ENCODE measurements around the gene METTL22. TPM values are rescaled to one million over a fixed set of nuclear protein-coding genes. Genes with fewer than 3 reads are reported as not detected.

METTL22 gene
- total and polyA plus RNA-seq, 10 of the 15 experiments (the other 5 are each of a cell fraction or from before 2014, with no cell fraction given), result 6.4 to 34.7 (median 18.8) TPM

DNA sequence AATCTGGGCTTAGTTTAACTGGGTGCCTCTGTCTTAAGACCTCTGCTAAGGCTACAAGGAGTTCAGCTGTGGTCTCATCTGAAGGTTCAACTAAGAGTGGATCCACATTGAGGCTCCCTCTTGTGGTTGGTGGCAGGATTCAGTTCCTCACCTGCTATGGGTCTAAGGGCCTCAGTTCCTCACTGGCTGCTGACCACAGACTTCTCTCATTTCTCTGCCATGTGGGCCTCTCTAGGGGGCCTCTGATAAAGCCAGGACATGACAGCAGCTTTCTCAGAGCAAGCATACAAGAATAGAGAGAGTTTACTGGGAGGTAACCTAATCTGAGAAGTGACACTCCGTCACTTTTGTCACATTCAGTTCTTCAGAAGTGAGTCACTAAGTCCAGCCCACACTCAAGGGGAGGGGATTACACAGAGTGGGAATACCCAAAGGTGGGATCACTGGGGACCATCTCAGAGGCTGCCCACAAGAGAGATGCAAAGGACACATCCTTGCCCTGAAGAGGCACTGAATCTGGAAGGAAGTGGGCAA is 33.8 kb downstream of the METTL22 start (continued):
- TF ChIP-seq SMAD1 (IDR thresholded peaks at IDR 0.05; ENCODE audit: low read depth, partially characterized antibody), result no peak
- TF ChIP-seq NBN (IDR thresholded peaks at IDR 0.05), result peak; percentile 56; the same call in 1 of the 2 replicates
- TF ChIP-seq ETV6 (conservative IDR thresholded peaks at IDR 0.05 in 1 of 2, IDR thresholded peaks at IDR 0.05 in 1 of 2; ENCODE audit: borderline replicate concordance in 1 of 2, low read depth in 1 of 2), result peak in 1 of 2 experiments; percentile 26; a peak in 1 of 4 replicates
- TF ChIP-seq TCF12 (IDR thresholded peaks at IDR 0.05; ENCODE audit: low read depth, low read length), result peak; percentile 58; the same call in 1 of the 2 replicates
- TF ChIP-seq CBFB (IDR thresholded peaks at IDR 0.05; ENCODE audit: low read depth), result peak; percentile 65; the same call in 1 of the 2 replicates
- TF ChIP-seq ZNF217 (IDR thresholded peaks at IDR 0.05), result no peak
- TF ChIP-seq, protein P1, sequence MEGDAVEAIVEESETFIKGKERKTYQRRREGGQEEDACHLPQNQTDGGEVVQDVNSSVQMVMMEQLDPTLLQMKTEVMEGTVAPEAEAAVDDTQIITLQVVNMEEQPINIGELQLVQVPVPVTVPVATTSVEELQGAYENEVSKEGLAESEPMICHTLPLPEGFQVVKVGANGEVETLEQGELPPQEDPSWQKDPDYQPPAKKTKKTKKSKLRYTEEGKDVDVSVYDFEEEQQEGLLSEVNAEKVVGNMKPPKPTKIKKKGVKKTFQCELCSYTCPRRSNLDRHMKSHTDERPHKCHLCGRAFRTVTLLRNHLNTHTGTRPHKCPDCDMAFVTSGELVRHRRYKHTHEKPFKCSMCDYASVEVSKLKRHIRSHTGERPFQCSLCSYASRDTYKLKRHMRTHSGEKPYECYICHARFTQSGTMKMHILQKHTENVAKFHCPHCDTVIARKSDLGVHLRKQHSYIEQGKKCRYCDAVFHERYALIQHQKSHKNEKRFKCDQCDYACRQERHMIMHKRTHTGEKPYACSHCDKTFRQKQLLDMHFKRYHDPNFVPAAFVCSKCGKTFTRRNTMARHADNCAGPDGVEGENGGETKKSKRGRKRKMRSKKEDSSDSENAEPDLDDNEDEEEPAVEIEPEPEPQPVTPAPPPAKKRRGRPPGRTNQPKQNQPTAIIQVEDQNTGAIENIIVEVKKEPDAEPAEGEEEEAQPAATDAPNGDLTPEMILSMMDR (IDR thresholded peaks at IDR 0.05 in 2 of 3, conservative IDR thresholded peaks at IDR 0.05 in 1 of 3; ENCODE audit: control insufficient read depth in 2 of 3, extremely low read depth in 1 of 3, insufficient read depth in 1 of 3, low read depth in 3 of 3, low read length in 3 of 3), result peak; percentile 27 to 39 (median 29); a peak in 5 of 6 replicates
- TF ChIP-seq RFX5 (IDR thresholded peaks at IDR 0.05; ENCODE audit: low read depth, low read length), result no peak
- TF ChIP-seq, protein P2, sequence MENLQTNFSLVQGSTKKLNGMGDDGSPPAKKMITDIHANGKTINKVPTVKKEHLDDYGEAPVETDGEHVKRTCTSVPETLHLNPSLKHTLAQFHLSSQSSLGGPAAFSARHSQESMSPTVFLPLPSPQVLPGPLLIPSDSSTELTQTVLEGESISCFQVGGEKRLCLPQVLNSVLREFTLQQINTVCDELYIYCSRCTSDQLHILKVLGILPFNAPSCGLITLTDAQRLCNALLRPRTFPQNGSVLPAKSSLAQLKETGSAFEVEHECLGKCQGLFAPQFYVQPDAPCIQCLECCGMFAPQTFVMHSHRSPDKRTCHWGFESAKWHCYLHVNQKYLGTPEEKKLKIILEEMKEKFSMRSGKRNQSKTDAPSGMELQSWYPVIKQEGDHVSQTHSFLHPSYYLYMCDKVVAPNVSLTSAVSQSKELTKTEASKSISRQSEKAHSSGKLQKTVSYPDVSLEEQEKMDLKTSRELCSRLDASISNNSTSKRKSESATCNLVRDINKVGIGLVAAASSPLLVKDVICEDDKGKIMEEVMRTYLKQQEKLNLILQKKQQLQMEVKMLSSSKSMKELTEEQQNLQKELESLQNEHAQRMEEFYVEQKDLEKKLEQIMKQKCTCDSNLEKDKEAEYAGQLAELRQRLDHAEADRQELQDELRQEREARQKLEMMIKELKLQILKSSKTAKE (IDR thresholded peaks at IDR 0.05; ENCODE audit: low read depth, poor library complexity, severe bottlenecking), result peak; percentile 29
- TF ChIP-seq, protein P3, sequence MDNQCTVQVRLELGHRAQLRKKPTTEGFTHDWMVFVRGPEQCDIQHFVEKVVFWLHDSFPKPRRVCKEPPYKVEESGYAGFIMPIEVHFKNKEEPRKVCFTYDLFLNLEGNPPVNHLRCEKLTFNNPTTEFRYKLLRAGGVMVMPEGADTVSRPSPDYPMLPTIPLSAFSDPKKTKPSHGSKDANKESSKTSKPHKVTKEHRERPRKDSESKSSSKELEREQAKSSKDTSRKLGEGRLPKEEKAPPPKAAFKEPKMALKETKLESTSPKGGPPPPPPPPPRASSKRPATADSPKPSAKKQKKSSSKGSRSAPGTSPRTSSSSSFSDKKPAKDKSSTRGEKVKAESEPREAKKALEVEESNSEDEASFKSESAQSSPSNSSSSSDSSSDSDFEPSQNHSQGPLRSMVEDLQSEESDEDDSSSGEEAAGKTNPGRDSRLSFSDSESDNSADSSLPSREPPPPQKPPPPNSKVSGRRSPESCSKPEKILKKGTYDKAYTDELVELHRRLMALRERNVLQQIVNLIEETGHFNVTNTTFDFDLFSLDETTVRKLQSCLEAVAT (IDR thresholded peaks at IDR 0.05), result peak; percentile 59; the same call in 1 of the 2 replicates
- TF ChIP-seq ZNF384 (IDR thresholded peaks at IDR 0.05; ENCODE audit: borderline replicate concordance, low read depth, low read length), result no peak
- TF ChIP-seq SMAD5 (IDR thresholded peaks at IDR 0.05; ENCODE audit: low read depth), result no peak
- peak; percentile 95 for TF ChIP-seq RUNX3 (IDR thresholded peaks at IDR 0.05; ENCODE audit: low read length)
- no peak for TF ChIP-seq RB1 (IDR thresholded peaks at IDR 0.05; ENCODE audit: borderline replicate concordance)
- peak; percentile 24 to 59; a peak in 3 of 4 replicates for TF ChIP-seq IKZF2 (IDR thresholded peaks at IDR 0.05)
- TF ChIP-seq POLR2AphosphoS2 (IDR thresholded peaks at IDR 0.05; ENCODE audit: low read depth, low read length), result no peak
- TF ChIP-seq SPI1 (IDR thresholded peaks at IDR 0.05; ENCODE audit: borderline replicate concordance, insufficient read depth, low read depth, low read length), result peak; percentile 97
- TF ChIP-seq IKZF1 (conservative IDR thresholded peaks at IDR 0.05), result peak; percentile 48; the same call in 1 of the 2 replicates
- peak; percentile 52; the same call in 1 of the 2 replicates for TF ChIP-seq DPF2 (IDR thresholded peaks at IDR 0.05)
- TF ChIP-seq CREM (IDR thresholded peaks at IDR 0.05; ENCODE audit: low read depth), result peak; percentile 29; the same call in 1 of the 2 replicates
- TF ChIP-seq CBX5 (IDR thresholded peaks at IDR 0.05; ENCODE audit: low read depth), result peak; percentile 93
- TF ChIP-seq, protein P4, sequence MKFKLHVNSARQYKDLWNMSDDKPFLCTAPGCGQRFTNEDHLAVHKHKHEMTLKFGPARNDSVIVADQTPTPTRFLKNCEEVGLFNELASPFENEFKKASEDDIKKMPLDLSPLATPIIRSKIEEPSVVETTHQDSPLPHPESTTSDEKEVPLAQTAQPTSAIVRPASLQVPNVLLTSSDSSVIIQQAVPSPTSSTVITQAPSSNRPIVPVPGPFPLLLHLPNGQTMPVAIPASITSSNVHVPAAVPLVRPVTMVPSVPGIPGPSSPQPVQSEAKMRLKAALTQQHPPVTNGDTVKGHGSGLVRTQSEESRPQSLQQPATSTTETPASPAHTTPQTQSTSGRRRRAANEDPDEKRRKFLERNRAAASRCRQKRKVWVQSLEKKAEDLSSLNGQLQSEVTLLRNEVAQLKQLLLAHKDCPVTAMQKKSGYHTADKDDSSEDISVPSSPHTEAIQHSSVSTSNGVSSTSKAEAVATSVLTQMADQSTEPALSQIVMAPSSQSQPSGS (IDR thresholded peaks at IDR 0.05; ENCODE audit: low read length), result 0 out of 2 replicates have a peak, but pooled peaks have one; percentile 60
- TF ChIP-seq ZBED1 (IDR thresholded peaks at IDR 0.05; ENCODE audit: borderline replicate concordance), result no peak
- no peak for TF ChIP-seq JUND (IDR thresholded peaks at IDR 0.05; ENCODE audit: low read depth, low read length)
- TF ChIP-seq NFYA (IDR thresholded peaks at IDR 0.05; ENCODE audit: borderline replicate concordance, low read depth, low read length), result no peak

Measured in GM12878 (cell line).